Activated CD4-positive, alpha-beta memory T cell treated with anti-CD3 and anti-CD28 coated beads for 36 hours (primary cell): ENCODE results near the gene MAP4K3. TPM values are rescaled to one million over a fixed set of nuclear protein-coding genes. Genes with fewer than 3 reads are reported as not detected.

Source experiments
- CTCF ChIA-PET: fragments of 350-600 bp; sonication (Branson Sonifier 250); formaldehyde crosslinking; loops from one replicate; lab custom pipeline; 2021; ENCODE audit warnings: antibody characterized with exemption, inconsistent platforms; lab: Charles Lee
- POLR2A ChIA-PET: fragments of 350-600 bp; sonication (Branson Sonifier 250); formaldehyde crosslinking; loops from one replicate; lab custom pipeline; 2021; ENCODE audit warnings: antibody characterized with exemption; lab: Charles Lee
- DNase-seq: peaks from one replicate; pipeline ENCODE4 v3.0.0-alpha.2; 2020
- H3K27ac Mint-ChIP-seq: one replicate; pipeline ENCODE4 v1.8.0; 2021; ENCODE audit warnings: mixed read lengths
- H3K27me3 Mint-ChIP-seq: one replicate; pipeline ENCODE4 v1.8.0; 2021; ENCODE audit warnings: mixed read lengths
- H3K36me3 Mint-ChIP-seq: one replicate; pipeline ENCODE4 v1.8.0; 2021; ENCODE audit warnings: mixed read lengths
- H3K4me1 Mint-ChIP-seq: one replicate; pipeline ENCODE4 v1.8.0; 2021; ENCODE audit warnings: low read depth, mixed read lengths
- H3K4me3 Mint-ChIP-seq: one replicate; pipeline ENCODE4 v1.8.0; 2021; ENCODE audit warnings: mild to moderate bottlenecking, mixed read lengths
- H3K9me3 Mint-ChIP-seq: one replicate; pipeline ENCODE4 v1.8.0; 2021; ENCODE audit warnings: mixed read lengths
- intact Hi-C: fragments of 100-400 bp; cut with micrococcal nuclease; formaldehyde crosslinking; loops from one replicate; pipeline ENCODE4 v1.15.1; 2023
- total RNA-seq, 2 experiments: library from RNA; stranded (reverse); gene quantifications; one replicate each; pipeline ENCODE4 v1.2.3, GENCODE V29; 2021

MAP4K3 gene
- total RNA-seq, 2 experiments from 2014 or later, result 9.9 to 10.1 TPM

GRCh38 chr2:39221459-39221858 is 215.6 kb downstream of the MAP4K3 start:
- peaks cover 40% of the 10 kb centered on the region for H3K4me1 Mint-ChIP-seq
- POLR2A ChIA-PET, result interaction anchor here (1.2 kb wide), 1 partner anchor 101 kb away, joined by 3 read pairs; the partner anchor contains the start of gene SOS1
- no peaks in the 10 kb centered on the region for H3K36me3 Mint-ChIP-seq
- H3K4me3 Mint-ChIP-seq, result no peak overlapping the region
- no peaks in the 10 kb centered on the region for H3K27me3 Mint-ChIP-seq
- no peak for DNase-seq
- CTCF ChIA-PET, result interaction anchor here (1.4 kb wide), 1 partner anchor 274 kb away, joined by 3 read pairs; no protein-coding TSS in a partner anchor
- no peaks in the 10 kb centered on the region for H3K9me3 Mint-ChIP-seq
- intact Hi-C loops, result loop anchor here (10.0 kb wide), 1 partner anchor 677 kb away; no protein-coding TSS in a partner anchor
- H3K27ac Mint-ChIP-seq, result no peak overlapping the region

- H3K4me1 Mint-ChIP-seq, result peaks cover 45% of the 10 kb centered on the region
- ChIA-PET POLR2A (no interaction called here), CTCF (no interaction called here)
- intact Hi-C loops, result loop anchor here (10.0 kb wide), 1 partner anchor 675 kb away; no protein-coding TSS in a partner anchor
- H3K9me3 Mint-ChIP-seq, result no peaks in the 10 kb centered on the region
- H3K27ac Mint-ChIP-seq, result no peak overlapping the region
- H3K4me3 Mint-ChIP-seq, result no peak overlapping the region
- DNase-seq, result no peak
- no peaks in the 10 kb centered on the region for H3K36me3 Mint-ChIP-seq
- H3K27me3 Mint-ChIP-seq, result no peaks in the 10 kb centered on the region
These were observed 216.9 kb downstream of the MAP4K3 start for GRCh38 chr2:39220136-39220535.

DNA sequence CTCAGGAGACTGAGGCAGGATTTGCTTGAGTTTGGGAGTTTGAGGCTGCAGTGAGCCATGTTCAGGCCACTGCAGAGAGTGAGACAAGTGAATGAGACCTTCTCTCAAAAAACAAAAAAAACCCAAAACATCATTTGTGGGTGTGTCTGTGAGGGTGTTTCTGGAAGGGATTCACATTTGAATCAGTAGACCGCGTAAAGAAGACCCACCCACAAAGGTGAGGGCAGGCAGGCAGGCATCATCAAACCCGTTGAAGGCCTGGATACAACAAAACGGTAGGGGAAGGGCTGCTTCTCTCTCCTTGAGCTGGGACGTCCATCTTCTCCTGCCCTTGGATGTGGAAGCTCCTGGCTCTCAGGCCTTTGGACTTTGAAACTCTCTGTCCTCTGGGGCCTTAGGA is 218.7 kb downstream of the MAP4K3 start:
- Mint-ChIP-seq H3K4me1 (peaks cover 50% of the 10 kb centered on the region), H3K27ac (peak overlapping the region; percentile 85), H3K27me3 (no peaks in the 10 kb centered on the region), H3K9me3 (no peaks in the 10 kb centered on the region), H3K4me3 (no peak overlapping the region), H3K36me3 (no peaks in the 10 kb centered on the region)
- intact Hi-C loops, result loop anchor here (5.0 to 10.0 kb wide), 2 partner anchors 219 to 554 kb away; partner anchors contain the start of genes GALM and MAP4K3
- DNase-seq, result no peak
- ChIA-PET POLR2A (interaction anchor here (1.3 to 1.4 kb wide), 2 partner anchors 90 to 97 kb away, joined by 3 to 9 read pairs; partner anchors contain the start of gene SOS1), CTCF (interaction anchor here (0.9 to 3.6 kb wide), 5 partner anchors 9 to 99 kb away, joined by 3 to 15 read pairs (median 6); no protein-coding TSS in a partner anchor)

- CTCF ChIA-PET, result interaction anchor here (1.8 to 3.6 kb wide), 4 partner anchors 12 to 158 kb away, joined by 5 to 15 read pairs (median 10); no protein-coding TSS in a partner anchor
- peaks cover 52% of the 10 kb centered on the region for H3K4me1 Mint-ChIP-seq
These were observed 219.9 kb downstream of the MAP4K3 start for GRCh38 chr2:39217192-39217550.

GRCh38 chr2:39216346-39217191 is 220.5 kb downstream of the MAP4K3 start:
- Mint-ChIP-seq H3K36me3 (no peaks in the 10 kb centered on the region), H3K4me3 (peak overlapping the region; percentile 38), H3K4me1 (peaks cover 56% of the 10 kb centered on the region), H3K27me3 (no peaks in the 10 kb centered on the region), H3K9me3 (no peaks in the 10 kb centered on the region), H3K27ac (peak overlapping the region; percentile 85)
- intact Hi-C loops, result loop anchor here (1.0 to 10.0 kb wide), 9 partner anchors 9 to 552 kb away; partner anchors contain the start of genes GALM and MAP4K3
- peak; percentile 79 for DNase-seq
- POLR2A ChIA-PET, result interaction anchor here (1.1 to 2.3 kb wide), 6 partner anchors 11 to 96 kb away, joined by 3 to 11 read pairs (median 6); partner anchors contain the start of gene SOS1
- CTCF ChIA-PET, result interaction anchor here (1.8 to 3.6 kb wide), 3 partner anchors 88 to 158 kb away, joined by 5 to 15 read pairs (median 5); no protein-coding TSS in a partner anchor

More at GRCh38 chr2:39217192-39217550, 219.9 kb downstream of the MAP4K3 start:
- Mint-ChIP-seq H3K27me3 (no peaks in the 10 kb centered on the region), H3K36me3 (no peaks in the 10 kb centered on the region), H3K27ac (peak overlapping the region; percentile 85), H3K4me3 (peak overlapping the region; percentile 38), H3K9me3 (no peaks in the 10 kb centered on the region)
- POLR2A ChIA-PET, result interaction anchor here (0.8 to 2.3 kb wide), 5 partner anchors 11 to 97 kb away, joined by 4 to 11 read pairs (median 6); partner anchors contain the start of gene SOS1
- no peak for DNase-seq
- intact Hi-C loops, result loop anchor here (1.0 to 10.0 kb wide), 8 partner anchors 11 to 552 kb away; partner anchors contain the start of genes GALM and MAP4K3

DNA sequence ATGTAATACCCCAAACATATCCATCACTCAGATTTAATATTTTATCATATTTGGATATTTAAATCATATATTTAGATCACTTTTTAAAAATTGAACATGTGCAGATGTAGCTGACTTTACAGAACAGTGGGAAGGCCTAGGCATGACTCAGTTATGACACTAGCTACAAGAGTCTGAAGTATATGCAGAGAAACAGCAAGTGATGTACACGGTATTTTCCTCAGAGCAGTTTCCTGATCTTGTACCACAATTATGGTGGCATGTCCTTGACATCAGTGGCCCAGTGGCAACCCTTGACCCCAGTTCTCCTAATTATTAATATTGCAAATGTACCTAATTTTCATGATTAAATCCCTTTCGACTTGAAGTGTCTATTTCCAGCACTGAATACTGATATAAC is 221.5 kb downstream of the MAP4K3 start:
- POLR2A ChIA-PET, result interaction anchor here (0.6 to 1.8 kb wide), 3 partner anchors 80 to 91 kb away, joined by 3 to 8 read pairs (median 3); no protein-coding TSS in a partner anchor
- no peaks in the 10 kb centered on the region for H3K36me3 Mint-ChIP-seq
- H3K27me3 Mint-ChIP-seq, result no peaks in the 10 kb centered on the region
- CTCF ChIA-PET, result interaction anchor here (0.7 to 3.6 kb wide), 2 partner anchors 14 to 91 kb away, joined by 3 to 15 read pairs; no protein-coding TSS in a partner anchor
- H3K9me3 Mint-ChIP-seq, result no peaks in the 10 kb centered on the region
- H3K27ac Mint-ChIP-seq, result peak overlapping the region; percentile 73
- peaks cover 62% of the 10 kb centered on the region for H3K4me1 Mint-ChIP-seq
- no peak for DNase-seq
- intact Hi-C loops, result loop anchor here (5.0 to 10.0 kb wide), 2 partner anchors 222 to 551 kb away; partner anchors contain the start of genes GALM and MAP4K3
- no peak overlapping the region for H3K4me3 Mint-ChIP-seq

DNA sequence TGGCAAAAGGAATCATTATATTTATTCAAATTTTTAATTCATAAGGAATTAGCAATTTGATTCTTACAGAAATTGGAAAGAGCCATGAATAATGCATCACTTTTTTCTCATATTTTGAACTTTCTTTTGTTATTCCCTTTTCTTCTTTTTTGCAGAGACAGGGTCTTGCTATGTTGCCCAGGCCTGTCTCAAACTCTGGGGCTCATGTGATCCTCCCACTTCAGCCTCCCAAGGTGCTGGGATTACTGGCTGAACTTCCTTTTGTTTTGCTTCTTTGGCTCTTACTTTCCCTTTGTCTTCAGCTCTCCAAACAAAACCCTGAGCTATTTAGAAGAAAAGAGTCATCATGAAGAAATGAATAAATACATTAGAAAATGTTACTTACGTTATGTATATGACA is 224.1 kb downstream of the MAP4K3 start:
- Mint-ChIP-seq H3K9me3 (no peaks in the 10 kb centered on the region), H3K27ac (no peak overlapping the region), H3K4me1 (peaks cover 48% of the 10 kb centered on the region), H3K4me3 (no peak overlapping the region), H3K36me3 (no peaks in the 10 kb centered on the region), H3K27me3 (no peaks in the 10 kb centered on the region)
- DNase-seq, result no peak
- intact Hi-C loops, result loop anchor here (10.0 kb wide), 1 partner anchor 548 kb away; the partner anchor contains the start of gene GALM
- POLR2A ChIA-PET, result no interaction called here
- CTCF ChIA-PET, result interaction anchor here (1.1 kb wide), 2 partner anchors 15 to 88 kb away, joined by 3 to 4 read pairs; no protein-coding TSS in a partner anchor

GRCh38 chr2:39210846-39211245 is 226.2 kb downstream of the MAP4K3 start:
- POLR2A ChIA-PET, result no interaction called here
- no peak for DNase-seq
- Mint-ChIP-seq H3K4me3 (no peak overlapping the region), H3K36me3 (no peaks in the 10 kb centered on the region), H3K4me1 (peaks cover 28% of the 10 kb centered on the region), H3K9me3 (no peaks in the 10 kb centered on the region), H3K27me3 (no peaks in the 10 kb centered on the region), H3K27ac (no peak overlapping the region)
- intact Hi-C loops, result loop anchor here (10.0 kb wide), 1 partner anchor 546 kb away; the partner anchor contains the start of gene GALM
- CTCF ChIA-PET, result interaction anchor here (0.9 to 1.8 kb wide), 3 partner anchors 17 to 264 kb away, joined by 3 to 6 read pairs (median 4); no protein-coding TSS in a partner anchor

DNA sequence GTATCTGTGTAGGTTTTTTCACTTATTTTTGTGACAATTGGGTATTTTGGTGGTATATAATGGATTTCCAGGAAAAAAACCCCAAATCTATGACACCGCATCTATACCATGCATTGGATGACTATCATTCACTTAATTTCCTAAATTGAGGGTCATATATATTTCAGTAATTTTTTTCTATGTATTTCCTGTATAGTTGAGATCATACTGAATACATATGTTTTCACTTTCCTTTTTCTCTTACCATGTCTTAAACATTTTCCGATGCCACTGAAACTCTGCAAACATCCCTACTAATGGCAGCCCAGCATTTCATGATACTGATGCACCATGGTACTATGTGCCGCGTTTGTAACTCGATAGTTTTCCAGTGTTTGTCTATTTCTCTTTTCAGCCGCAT is 233.7 kb downstream of the MAP4K3 start:
- no peak for DNase-seq
- CTCF ChIA-PET, result interaction anchor here (0.8 to 2.9 kb wide), 2 partner anchors 13 to 25 kb away, joined by 3 to 8 read pairs; no protein-coding TSS in a partner anchor
- Mint-ChIP-seq H3K36me3 (no peaks in the 10 kb centered on the region), H3K27ac (no peak overlapping the region), H3K9me3 (peaks cover 9% of the 10 kb centered on the region), H3K4me1 (peaks cover 15% of the 10 kb centered on the region), H3K27me3 (no peaks in the 10 kb centered on the region), H3K4me3 (no peak overlapping the region)
- intact Hi-C loops, result no loop called here
- POLR2A ChIA-PET, result no interaction called here

- intact Hi-C loops, result no loop called here
- ChIA-PET CTCF (interaction anchor here (0.8 to 2.9 kb wide), 2 partner anchors 13 to 25 kb away, joined by 3 to 8 read pairs; no protein-coding TSS in a partner anchor), POLR2A (interaction anchor here (1.2 kb wide), 1 partner anchor 9 kb away, joined by 3 read pairs; no protein-coding TSS in a partner anchor)
- DNase-seq, result no peak
- Mint-ChIP-seq H3K27ac (peak overlapping the region; percentile 26), H3K36me3 (no peaks in the 10 kb centered on the region), H3K4me1 (peaks cover 15% of the 10 kb centered on the region), H3K27me3 (no peaks in the 10 kb centered on the region), H3K4me3 (no peak overlapping the region), H3K9me3 (peaks cover 9% of the 10 kb centered on the region)
These were observed 234.3 kb downstream of the MAP4K3 start for GRCh38 chr2:39202639-39203369.
